HG02970 (cell line): Measurements from ENCODE around the gene TBCEL.

ENCODE experiments used
- ATAC-seq: cut with Tn5 transposase; IDR thresholded peaks from one replicate; pipeline ENCODE4 v1.9.1; 2021; ENCODE audit warnings: mild to moderate bottlenecking, moderate library complexity, moderate number of reproducible peaks; ENCODE audit not compliant: unreplicated experiment, low FRiP score

The TBCEL gene

DNA sequence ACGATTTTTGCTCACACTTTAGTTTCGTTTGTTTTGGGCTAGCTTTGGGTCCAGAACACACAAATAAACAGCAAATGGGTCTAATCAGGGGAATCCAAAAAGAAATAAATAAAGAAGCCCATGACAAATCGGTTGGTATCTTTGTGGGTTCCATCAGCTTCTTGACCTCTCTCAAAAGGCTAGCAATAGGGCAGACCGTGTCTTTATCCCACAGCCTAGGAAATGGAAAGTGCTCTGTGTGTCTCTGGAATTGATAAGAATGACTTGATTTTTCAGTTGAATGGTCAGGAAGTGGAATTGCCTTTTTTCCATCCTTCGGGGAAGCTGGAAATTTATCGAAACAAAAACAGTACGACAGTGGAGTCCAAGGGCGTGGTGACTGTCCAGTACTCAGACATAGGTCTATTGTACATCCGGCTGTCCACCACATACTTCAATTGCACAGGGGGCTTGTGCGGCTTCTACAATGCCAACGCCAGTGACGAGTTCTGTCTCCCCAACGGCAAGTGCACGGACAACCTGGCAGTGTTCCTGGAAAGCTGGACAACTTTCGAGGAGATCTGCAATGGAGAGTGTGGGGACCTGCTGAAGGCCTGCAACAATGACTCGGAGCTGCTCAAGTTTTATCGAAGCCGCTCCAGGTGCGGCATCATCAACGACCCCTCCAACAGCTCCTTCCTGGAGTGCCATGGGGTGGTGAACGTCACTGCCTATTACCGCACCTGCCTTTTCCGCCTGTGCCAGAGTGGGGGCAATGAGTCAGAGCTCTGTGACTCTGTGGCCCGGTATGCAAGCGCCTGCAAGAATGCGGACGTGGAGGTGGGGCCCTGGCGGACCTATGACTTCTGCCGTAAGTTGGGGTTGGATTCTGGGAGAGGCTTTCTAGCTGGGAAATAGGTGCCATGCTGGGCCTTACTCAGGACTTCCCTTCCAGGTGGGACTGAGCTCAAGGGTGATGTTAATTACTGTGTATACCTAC lies 105.7 kb downstream of the TBCEL start:
- no peak for ATAC-seq

GRCh38 chr11:121131656-121132055 lies 107.8 kb downstream of the TBCEL start:
- ATAC-seq = no peak

DNA sequence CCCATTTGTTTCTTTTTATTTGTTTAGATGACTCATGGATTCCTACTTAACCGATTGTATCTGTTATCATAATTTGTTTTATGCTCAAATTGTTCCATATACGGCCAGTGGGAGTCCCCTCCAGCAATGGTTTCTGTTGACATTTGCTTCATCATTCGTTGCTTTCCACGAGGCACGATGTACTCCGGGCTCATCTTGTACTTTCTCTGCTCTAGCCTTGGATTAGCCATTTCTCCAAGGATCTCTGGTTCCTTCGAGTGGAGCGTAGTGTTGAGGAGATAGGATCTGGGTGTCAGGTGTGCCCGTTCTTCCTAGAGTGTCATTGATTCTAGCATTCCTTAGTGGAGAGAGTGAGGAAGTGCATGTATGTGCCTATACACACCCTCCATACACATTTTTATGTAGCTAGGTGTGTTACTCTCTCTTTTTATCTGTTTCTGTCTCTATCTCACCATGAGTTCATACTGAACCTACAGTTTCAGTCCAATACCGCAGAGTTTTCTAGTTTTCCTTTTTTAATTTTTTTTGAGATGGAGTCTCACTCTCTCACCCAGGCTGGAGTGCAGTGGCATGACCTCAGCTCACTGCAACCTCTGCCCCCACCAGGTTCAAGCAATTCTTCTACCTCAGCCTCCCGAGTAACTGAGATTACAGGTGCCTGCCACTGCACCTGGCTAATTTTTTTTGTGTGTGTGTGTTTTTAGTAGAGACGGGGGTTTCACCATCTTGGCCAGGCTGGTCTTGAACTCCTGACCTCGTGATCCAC lies 108.5 kb downstream of the TBCEL start:
- ATAC-seq = no peak

DNA sequence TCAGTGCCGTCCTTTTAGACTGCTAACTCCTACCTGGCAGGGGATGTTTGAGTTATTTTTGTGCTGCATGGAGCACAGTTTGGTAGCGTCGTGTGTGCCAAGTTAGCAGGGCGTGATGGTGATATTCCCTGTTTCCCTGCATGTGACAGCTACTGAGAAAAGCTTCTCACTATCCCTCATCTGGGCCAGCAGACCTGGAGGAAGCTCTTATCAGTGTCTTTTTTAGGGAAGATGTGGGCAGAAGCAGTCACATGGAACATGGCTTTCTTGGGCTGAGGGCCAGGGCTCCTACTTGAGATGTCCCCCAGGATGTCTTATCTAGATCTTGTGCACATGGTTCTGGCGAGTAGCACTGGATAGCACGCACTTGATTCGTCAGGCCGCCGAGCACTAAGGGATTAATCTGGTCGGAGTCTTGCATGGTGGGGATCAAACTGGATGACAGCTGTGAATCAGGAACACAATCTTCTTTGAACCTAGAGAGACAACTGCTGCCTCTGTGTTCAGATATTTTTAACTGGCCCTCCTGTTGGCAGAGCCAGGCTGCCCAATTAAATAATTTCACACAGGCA lies 110.9 kb downstream of the TBCEL start:
- ATAC-seq = no peak

GRCh38 chr11:121137005-121137404 lies 113.1 kb downstream of the TBCEL start:
- ATAC-seq = no peak

DNA sequence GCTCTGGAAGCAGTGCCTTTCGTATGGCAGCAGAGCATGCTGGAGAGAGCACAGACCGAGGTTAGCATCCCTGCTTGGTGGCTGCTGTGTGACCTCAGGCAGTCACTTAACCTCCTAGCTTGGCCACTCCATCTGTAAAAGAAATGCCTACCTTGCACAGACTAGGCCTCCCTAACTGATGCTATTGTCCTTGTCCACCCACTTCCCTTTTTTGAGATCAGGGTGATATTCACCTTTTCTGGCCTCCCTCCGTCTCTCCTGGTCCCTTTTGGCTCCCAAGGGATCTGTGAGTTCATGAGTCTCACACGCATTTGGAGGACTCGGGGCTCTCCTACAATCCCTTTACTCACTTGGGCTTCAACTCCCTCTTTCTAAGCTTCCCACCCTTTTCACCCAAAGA lies 114.4 kb downstream of the TBCEL start:
- no peak for ATAC-seq

DNA sequence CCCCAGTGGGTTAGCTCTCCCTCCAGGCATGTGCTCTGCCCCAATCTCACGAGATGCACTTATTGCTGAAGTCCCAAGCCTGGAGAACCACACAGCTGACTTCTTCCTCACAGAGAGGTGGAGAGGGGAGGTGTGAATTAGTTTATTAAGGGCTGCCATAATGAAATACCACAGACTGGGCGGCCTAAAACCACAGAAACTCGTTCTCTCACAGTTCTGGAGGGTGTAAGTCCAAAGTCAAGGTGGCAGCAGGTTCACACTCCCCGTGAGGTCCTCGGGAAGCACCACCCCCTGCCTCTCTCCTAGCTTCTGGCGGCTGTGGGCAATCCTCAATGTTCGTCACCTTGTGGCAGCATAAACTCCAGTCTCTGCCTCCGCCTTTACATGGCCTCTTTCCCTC lies 116.5 kb downstream of the TBCEL start:
- ATAC-seq = no peak
